ENCODE results near the gene RAD21L1. TPM values are rescaled to one million over a fixed set of nuclear protein-coding genes. Genes with fewer than 3 reads are reported as not detected.
A peak's percentile ranks its signal among the peaks of the same experiment; 100 is the strongest.

Gene RAD21L1
- under 1 TPM; 0.25 to 0.47 TPM for total RNA-seq

GRCh38 chr20:1225783-1226654, at the start of gene RAD21L1:
TSS of gene RAD21L1 (plus strand) at chr20:1226044. CDS start at chr20:1228454, 2,410 bp downstream.
- no peaks in the 10 kb centered on the region for H3K36me3 Mint-ChIP-seq
- DNase-seq (ENCODE audit: low spot score in 2 of 2) = peak; percentile 69 to 73
- H3K9me3 Mint-ChIP-seq = peaks cover 0 to 5% of the 10 kb centered on the region in 2 donors
- peak within 1 kb of the TSS; percentile 29 to 44 for H3K27ac Mint-ChIP-seq
- peak; percentile 80 to 83 for ATAC-seq

DNA sequence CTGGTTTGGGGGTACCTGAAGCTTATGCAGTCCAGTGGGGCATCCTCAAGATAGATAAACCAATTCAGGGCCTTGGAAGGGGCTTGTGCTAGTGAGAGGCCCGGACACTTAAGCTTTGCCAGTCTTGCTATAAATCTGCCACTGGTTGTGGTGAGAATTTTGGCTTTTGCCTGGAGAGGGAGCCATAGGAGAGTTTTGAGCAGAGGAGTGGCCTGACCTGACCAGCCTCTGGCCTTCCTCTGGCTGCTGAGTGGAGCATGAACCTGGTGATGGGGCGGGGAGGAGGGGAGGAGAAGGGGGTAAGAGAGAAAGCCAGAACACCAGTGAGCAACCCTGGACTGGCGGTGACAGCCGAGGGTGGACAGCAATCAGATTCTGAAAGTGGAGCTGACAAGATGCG, 48.2 kb upstream of the RAD21L1 start:
- Mint-ChIP-seq H3K9me3 (no peaks in the 10 kb centered on the region), H3K36me3 (no peaks in the 10 kb centered on the region), H3K27ac (no peak overlapping the region)
- ATAC-seq = no peak
- no peak for DNase-seq (ENCODE audit: low spot score in 2 of 2)

DNA sequence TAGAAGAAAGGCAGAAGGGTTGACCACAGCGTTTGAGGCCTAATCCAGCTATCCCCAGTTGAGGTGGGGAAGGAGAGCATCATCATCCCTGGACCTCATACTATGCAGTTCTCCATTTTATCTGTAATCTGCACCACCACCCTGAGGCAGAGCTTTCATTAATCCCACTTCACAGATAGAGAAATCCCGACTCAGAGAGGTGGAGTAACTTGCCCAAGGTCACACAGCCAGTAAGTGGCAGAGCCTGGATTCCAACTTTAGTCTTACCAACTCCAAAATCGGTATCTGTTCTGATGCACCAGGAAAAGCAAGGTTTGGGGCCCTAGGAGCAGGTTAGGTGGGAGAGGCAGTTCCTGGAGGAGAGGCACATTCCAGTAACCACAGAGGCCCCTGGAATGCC, 47.7 kb upstream of the RAD21L1 start:
- Mint-ChIP-seq H3K9me3 (no peaks in the 10 kb centered on the region), H3K27ac (no peak overlapping the region), H3K36me3 (no peaks in the 10 kb centered on the region)
- DNase-seq (ENCODE audit: low spot score in 2 of 2) (no peak), ATAC-seq (no peak)

- no peak for DNase-seq (ENCODE audit: low spot score in 2 of 2)
- no peak for ATAC-seq
- no peaks in the 10 kb centered on the region for H3K9me3 Mint-ChIP-seq
- H3K36me3 Mint-ChIP-seq = no peaks in the 10 kb centered on the region
- no peak overlapping the region for H3K27ac Mint-ChIP-seq
These were observed 47.2 kb upstream of the RAD21L1 start for GRCh38 chr20:1178623-1179022.

GRCh38 chr20:1180949-1181348, 44.9 kb upstream of the RAD21L1 start:
- Mint-ChIP-seq H3K9me3 (no peaks in the 10 kb centered on the region), H3K36me3 (peaks cover 0 to 5% of the 10 kb centered on the region in 2 donors), H3K27ac (no peak overlapping the region)
- ATAC-seq (no peak), DNase-seq (ENCODE audit: low spot score in 2 of 2) (no peak)

DNA sequence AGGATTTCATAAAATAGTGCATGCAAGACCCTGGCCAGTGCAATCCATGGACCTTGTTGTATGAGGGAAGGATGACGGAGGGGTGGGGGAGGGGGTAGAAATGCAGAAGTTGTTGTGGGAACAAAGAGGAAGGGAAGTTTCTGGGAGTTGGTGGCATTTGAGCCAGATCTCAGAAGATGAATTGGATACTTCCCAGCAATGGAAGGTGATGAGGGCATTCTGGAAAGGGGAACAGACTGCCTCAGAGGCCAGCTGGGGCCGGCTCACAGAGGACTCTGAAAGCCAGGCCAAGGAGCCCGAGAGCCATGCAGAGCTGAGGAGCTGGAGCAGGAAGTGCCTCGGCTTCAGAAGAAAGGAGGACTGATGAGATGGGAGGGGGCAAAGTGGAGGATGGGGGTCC, 43.7 kb upstream of the RAD21L1 start:
- H3K9me3 Mint-ChIP-seq = no peaks in the 10 kb centered on the region
- DNase-seq (ENCODE audit: low spot score in 2 of 2) (no peak), ATAC-seq (no peak)
- peaks cover 0 to 5% of the 10 kb centered on the region in 2 donors for H3K36me3 Mint-ChIP-seq
- H3K27ac Mint-ChIP-seq = no peak overlapping the region

- no peak overlapping the region for H3K27ac Mint-ChIP-seq
- no peak for DNase-seq (ENCODE audit: low spot score in 2 of 2)
- H3K36me3 Mint-ChIP-seq = peaks cover 0 to 5% of the 10 kb centered on the region in 2 donors
- no peak for ATAC-seq
- H3K9me3 Mint-ChIP-seq = no peaks in the 10 kb centered on the region
These were observed 42.7 kb upstream of the RAD21L1 start for GRCh38 chr20:1183153-1183552.

DNA sequence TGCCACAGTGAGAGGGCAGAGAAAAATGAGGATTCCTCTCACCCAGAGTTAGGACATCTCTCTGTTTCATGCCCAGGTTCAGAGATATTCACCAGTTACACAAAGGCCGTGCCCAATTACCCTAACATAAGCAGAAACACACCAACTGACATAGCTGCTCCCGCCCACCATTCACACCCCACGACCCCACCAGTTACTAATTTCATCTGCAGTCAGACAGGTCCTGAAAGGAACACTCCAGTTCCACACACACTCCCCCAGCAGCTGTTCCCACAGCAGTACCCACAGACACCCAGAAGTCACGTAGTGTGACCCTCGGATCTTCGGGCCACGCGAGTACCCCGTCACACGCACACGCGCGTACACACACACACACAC, 41.6 kb upstream of the RAD21L1 start:
- no peak for ATAC-seq
- peak overlapping the region in 1 of 2 donors; percentile 56 for H3K27ac Mint-ChIP-seq
- no peak for DNase-seq (ENCODE audit: low spot score in 2 of 2)
- peaks cover 0 to 5% of the 10 kb centered on the region in 2 donors for H3K36me3 Mint-ChIP-seq
- no peaks in the 10 kb centered on the region for H3K9me3 Mint-ChIP-seq

- ATAC-seq = peak in 1 of 2 donors; percentile 17
- Mint-ChIP-seq H3K36me3 (peaks cover 0 to 5% of the 10 kb centered on the region in 2 donors), H3K9me3 (no peaks in the 10 kb centered on the region), H3K27ac (peak within 1 kb of the TSS in 1 of 2 donors; percentile 56)
- DNase-seq (ENCODE audit: low spot score in 2 of 2) = peak in 1 of 2 donors; percentile 10
These were observed 41.1 kb upstream of the RAD21L1 start, which contains the start of gene TMEM74B for GRCh38 chr20:1184638-1185315. TSS of gene TMEM74B (minus strand) at chr20:1184981. CDS start at chr20:1183801, 1,180 bp downstream.

DNA sequence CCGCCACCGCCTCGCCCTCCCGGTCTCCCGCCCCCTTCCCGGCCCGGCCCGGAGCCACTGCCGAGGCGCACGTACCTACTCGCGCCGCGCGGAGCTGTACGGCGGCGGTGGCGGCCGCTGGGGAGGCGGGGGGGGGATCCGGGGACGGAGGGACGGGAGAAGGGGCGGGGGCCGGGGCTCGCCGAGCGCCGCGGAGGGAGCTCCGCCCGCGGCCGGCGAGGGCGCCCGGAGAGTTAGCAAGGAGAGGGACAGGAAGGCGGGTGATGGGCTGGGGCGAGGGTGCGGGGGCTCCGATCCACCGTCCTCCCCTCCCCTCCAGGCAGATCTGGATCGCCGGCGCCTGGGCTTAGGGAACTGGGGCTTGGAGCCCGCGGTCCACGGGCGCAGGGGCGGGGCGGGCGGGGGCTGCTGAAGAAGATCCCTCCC, 40.5 kb upstream of the RAD21L1 start:
- Mint-ChIP-seq H3K36me3 (peaks cover 0 to 5% of the 10 kb centered on the region in 2 donors), H3K9me3 (no peaks in the 10 kb centered on the region), H3K27ac (no peak overlapping the region)
- DNase-seq (ENCODE audit: low spot score in 2 of 2) = peak in 1 of 2 donors; percentile 17
- ATAC-seq = peak; percentile 44 to 54

DNA sequence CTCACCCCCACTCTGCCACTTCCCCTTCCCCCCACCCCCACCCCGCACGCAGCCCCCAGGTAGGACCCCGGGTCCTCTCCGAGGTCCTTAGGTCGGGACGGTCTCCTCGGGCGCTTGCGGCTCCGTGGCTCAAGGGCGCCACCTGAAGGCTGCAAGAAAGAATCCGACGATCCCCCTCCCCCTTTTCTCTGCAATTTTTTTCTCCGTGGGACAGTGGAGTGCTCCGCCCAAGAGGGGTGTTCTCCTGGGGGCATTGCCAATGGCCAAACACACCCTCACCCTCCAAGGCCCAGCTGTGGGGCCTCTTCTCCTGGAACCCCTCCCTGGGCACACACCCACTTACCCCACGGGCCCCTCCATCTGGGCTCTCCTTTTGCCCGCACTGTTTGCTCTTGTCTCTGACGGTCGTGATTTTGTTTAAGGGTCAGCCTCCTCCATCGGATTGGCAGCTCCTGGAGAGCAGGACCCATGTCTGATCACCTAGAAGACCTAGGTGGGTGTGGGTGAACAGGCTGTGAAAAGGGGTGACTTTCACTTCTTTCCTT, 40.0 kb upstream of the RAD21L1 start:
- no peak overlapping the region for H3K27ac Mint-ChIP-seq
- DNase-seq (ENCODE audit: low spot score in 2 of 2) = peak in 1 of 2 donors; percentile 73
- H3K9me3 Mint-ChIP-seq = no peaks in the 10 kb centered on the region
- peaks cover 0 to 5% of the 10 kb centered on the region in 2 donors for H3K36me3 Mint-ChIP-seq
- ATAC-seq = peak; percentile 72 to 78

DNA sequence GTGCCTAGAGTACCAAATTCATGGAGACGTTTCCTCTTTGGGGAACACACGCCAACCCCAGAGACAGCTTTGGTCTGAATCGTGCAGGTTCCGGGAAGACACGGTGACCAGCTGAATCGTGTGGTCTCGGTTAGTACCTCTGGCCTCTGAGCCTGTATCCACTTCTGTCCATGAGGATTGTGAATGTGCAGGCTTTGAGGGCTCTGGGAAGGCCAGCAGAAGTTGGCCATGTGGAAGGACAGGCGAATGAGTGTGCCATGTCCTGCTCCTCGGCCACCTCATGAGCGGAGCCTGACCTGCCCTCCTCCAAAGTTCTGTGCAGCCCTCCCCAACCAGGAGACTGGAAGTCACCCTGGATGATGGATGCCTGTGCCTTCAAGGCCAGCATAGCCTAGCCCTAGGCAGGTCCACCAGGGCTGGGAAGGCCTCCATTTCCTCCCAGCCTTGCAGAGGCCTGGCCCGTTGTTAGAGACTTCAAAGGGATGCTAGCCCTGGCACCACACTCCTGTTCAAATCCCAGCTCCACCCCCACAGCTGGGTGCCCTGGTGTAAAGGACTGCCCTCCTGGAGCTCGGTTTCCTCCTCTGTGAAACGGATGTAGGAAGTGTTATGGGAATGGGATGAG, 39.4 kb upstream of the RAD21L1 start:
- no peaks in the 10 kb centered on the region for H3K9me3 Mint-ChIP-seq
- no peak overlapping the region for H3K27ac Mint-ChIP-seq
- no peak for ATAC-seq
- peaks cover 0 to 5% of the 10 kb centered on the region in 2 donors for H3K36me3 Mint-ChIP-seq
- DNase-seq (ENCODE audit: low spot score in 2 of 2) = no peak

DNA sequence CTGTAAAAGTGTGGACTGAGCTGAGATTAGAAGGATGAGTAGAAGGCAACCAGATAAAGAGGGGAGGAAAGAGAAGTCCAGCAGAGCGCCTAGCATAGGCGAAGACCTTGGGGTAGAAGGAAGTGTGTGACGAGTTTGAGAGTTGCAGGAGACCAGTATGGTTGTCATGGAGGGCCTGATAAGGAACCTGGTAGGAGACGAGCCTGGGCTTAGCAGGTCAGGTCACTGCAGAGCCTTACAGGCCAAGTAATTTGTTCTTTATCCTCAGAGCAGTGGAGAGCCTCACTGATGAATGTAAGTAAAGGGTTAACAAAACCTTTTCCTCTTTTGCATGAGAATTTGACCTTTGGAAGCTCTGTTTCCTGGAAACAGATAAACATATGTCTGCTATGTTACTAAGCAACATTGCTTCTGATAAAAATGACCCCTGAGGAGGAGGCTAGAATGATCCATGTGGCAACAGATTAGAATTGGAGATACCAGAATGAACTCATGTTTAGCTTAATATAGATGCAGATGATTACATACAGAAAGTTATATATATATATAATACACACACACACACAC, 38.2 kb upstream of the RAD21L1 start:
- Mint-ChIP-seq H3K9me3 (no peaks in the 10 kb centered on the region), H3K27ac (no peak overlapping the region), H3K36me3 (peaks cover 0 to 5% of the 10 kb centered on the region in 2 donors)
- no peak for DNase-seq (ENCODE audit: low spot score in 2 of 2)
- no peak for ATAC-seq

DNA sequence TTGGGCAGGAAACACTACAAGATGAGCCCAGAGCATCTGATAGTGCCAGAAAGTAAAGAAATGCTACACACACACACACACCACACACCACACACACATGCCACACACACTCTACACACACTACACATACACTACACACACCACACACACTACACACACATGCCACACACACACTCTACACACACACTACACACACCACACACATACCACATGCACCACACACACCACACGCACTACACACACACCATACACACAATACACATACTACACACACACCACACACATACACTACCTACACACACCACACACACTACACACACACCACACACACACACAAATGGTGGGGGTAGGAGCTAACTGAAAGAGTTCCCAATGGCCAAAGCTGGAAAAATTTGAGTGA, 37.5 kb upstream of the RAD21L1 start:
- Mint-ChIP-seq H3K36me3 (peaks cover 0 to 5% of the 10 kb centered on the region in 2 donors), H3K27ac (no peak overlapping the region), H3K9me3 (no peaks in the 10 kb centered on the region)
- ATAC-seq (no peak), DNase-seq (ENCODE audit: low spot score in 2 of 2) (no peak)

DNA sequence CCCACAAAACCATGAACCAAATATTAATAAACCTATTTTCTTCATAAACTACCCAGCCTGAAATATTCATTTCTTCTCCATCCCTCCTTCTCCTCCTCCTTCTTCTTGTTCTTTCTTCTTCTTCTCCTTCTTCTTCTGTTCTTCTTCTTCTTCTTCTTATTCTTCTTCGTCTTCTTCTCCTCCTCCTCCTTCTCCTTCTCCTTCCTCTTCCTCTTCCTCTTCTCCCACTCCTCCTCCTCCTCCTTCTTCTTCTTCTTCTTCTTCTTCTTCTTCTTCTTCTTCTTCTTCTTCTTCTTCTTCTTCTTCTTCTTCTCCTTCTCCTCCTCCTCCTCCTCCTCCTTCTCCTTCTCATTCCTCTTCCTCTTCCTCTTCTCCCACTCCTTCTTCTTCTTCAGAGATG, 36.0 kb upstream of the RAD21L1 start:
- Mint-ChIP-seq H3K27ac (no peak overlapping the region), H3K36me3 (no peaks in the 10 kb centered on the region), H3K9me3 (no peaks in the 10 kb centered on the region)
- DNase-seq (ENCODE audit: low spot score in 2 of 2) = no peak
- no peak for ATAC-seq

DNA sequence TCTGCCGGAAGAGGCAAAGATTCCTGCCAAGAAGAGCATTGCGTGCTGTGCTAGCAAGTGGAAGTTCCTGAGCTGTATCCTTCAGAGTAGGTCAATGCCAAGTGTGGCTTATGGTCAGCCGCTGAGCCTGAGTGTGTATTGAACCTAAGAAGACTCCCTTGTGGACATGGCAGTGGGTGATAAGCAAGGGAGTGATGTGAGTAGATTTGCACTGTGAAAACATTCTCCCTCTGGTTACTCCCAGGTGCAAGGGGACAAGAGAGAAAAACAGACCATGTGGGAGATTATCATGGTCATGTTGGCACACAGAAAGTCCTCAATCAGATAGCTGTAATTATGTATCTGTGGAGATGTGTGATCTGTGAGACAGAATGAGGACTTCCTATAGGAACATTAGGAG, 35.0 kb upstream of the RAD21L1 start:
- no peak overlapping the region for H3K27ac Mint-ChIP-seq
- ATAC-seq (no peak), DNase-seq (ENCODE audit: low spot score in 2 of 2) (no peak)
- no peaks in the 10 kb centered on the region for H3K36me3 Mint-ChIP-seq
- H3K9me3 Mint-ChIP-seq = no peaks in the 10 kb centered on the region
